NCI-H748 treated with DMSO at 0.1 percent for 48 hours (cell line): ENCODE data around the gene TAB2.
A peak's percentile ranks its signal among the peaks of the same experiment; 100 is the strongest.

Source experiments
- DNase-seq: peaks from one replicate; lab custom pipeline; 2025; lab: John Stamatoyannopoulos, UW

The TAB2 gene

DNA sequence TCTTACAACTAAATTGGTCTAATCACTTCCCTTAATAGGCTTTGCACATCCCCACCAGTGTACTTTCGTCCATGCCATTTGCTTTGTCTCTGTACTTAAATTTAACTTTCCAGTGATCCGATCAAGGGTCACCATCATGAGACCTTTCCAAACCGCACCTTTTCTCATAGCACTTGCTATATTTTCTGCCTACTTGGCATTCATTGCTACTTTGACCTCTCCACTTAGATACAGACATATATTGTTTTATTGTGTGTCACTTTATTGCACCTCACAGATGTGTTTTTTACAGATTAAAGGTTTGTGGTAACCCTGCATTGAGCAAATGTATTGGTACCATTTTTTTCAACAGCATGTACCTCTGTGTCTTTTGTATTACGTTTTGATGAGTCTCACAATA is 97.3 kb downstream of the TAB2 start:
- no peak for DNase-seq

GRCh38 chr6:149419696-149420404 is 102.3 kb downstream of the TAB2 start:
- no peak for DNase-seq

GRCh38 chr6:149421132-149421531 is 103.6 kb downstream of the TAB2 start:
- no peak for DNase-seq

- DNase-seq, result no peak
These were observed 105.1 kb downstream of the TAB2 start for GRCh38 chr6:149422581-149422980.

DNA sequence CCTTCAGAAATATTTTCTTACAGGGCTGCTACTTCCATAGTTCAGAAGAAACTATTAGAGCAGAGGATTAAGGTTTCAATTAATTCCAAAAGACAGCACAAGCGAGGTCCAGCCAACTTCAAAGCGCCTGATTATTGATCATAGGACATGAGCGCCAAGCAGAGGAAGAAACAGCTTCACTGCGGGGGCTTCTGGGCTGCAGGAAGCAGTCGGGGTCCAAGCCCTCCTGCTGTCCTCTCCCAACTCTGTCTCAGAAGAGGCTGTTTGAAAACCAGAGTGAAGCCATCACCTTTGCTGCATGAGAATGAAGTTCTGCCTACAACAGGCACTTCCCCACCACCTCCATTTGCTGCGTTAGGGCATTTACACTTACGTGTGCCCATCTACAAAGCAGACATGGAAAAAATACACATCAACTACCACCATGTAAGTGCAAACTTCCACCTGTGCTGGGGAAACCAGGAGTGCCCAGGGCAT is 106.5 kb downstream of the TAB2 start:
- DNase-seq, result no peak

DNA sequence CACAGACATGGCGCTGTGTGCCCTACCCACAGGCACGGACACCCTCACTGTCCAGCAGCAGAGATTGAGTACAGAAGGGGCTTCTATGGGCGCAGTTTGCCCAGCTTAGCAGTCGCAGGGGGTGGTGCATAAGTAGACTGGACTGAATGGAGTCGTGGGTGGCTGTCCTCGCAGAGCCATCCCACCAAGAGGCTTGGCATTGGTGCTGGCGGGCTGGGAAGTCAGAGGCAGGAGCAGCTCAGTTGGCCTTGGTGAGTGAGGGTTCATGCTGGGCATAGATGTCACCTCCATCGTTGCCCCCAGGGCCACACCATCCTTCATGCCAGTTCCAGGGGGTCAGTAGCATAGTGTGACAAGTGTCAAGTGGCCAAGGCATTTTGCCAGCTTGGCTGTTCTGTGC is 107.7 kb downstream of the TAB2 start:
- DNase-seq, result no peak

DNA sequence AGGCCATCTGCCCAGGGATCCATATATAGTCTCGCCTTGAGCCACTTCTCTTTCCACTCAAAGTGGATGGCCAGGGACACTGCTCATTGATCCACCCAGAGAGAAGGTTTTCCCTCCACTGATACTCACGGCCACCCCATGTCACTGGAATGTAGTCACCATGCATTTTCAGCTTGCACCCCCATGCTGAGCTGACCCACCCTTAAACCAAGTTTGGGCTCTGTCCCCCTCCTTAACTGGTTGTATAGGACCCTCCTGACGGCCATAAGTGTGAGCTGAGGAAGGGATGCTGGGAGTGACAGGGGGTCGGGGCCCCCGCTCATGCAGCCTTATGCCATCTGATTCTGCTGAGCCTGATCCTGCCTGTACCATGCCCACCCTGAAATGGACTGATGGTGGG is 108.2 kb downstream of the TAB2 start:
- no peak for DNase-seq

DNA sequence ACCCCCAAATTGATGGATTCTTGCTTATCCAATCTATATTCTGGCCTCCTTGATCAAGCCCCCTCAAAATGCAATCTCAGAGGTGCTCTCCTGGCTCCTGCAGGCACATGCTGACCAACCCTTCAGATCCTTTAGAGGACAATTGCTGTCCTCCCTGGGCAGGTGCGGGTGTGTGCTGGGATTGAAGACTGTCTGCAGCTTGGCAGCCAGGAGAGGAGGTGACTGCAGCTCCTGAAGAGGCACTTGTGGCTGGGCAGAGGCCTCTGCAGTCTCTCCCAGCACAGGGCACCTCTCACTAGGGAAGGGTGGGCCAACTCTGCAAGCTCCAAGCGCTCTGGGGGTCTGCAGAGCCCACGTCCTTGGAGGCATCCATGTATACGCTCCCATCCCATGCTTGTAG is 111.1 kb downstream of the TAB2 start:
- no peak for DNase-seq

DNA sequence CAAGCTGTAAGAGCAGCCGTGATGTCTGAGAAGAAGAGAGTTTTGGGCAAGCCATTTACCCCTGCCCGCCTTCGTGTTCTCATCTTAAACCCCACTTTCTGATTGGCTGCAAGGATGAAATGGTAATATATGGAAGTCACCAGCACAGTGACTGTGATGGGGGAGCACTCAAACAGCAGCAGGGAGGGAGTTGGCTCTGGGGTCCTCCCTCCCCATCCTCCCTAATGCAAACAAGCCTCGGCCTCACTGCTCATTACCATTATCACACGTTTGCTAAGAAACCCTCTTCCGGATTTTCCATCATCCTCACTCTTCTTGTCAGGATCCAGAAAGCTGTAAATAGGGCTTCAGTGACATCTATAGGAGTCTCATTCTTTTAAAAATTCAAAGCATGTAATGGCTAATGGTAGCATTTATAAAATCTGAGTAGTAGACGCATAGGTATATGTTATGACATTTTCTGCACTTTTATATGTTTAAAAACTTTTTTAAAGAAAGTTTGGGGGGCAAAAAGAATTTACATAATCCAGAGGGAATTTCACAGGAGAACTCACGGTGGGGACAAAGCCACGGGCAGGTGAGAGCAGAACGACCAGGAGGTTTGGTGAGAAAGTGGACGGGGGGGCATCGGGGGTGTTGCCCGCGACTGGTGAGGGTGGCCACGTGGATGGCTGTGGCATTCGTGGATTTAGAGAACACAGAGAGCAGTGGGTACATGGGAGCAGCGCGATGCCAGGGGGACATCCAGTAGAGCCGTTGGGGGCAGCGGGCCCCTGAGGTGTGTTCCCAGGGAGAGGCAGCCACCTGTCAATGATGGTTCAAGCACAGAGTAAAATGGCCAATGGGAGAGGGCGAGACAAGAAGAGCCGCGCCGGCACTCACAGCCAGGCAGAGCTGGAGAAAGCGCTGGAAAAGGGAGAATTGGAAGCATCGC is 112.2 kb downstream of the TAB2 start:
- DNase-seq, result no peak

DNA sequence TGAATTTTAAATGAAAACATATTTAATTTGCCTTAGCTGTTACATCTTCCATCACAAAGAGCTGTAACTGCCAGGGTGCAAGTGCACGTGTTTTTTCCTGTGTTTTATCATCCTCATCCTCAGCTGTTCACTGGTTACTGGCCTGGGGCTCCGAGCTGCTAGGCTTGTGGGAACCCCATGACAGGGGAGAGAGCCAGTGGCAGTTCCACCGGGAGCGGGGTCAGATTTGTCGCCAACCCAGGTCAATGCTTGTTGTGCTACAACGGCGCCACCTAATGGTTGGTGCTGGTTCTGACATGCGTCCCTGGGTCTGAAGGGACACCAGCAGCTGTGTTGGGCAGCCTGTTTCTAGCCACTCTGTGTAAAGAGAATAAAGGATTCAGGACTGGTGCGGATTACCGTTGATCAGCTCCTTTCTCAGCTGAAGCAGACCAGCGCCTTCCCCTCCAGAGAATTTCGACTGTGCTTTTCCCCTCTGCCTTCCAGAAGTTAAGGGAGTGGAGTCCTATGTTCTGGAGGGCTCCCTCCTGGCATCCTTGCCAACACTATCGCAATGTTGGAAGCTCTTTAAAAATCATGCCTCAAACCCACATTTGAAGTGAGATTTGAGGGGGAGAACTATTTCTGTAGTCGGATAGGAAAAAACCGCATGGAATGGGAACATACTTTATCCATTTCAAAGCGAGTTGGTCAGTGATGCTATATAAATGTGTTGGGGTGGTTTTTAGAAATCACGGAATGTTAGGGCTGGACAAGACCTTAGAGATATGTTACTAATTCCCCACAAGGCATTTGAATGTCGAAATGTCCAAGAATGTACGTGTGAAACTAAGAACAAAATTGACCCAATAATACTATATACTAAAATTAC is 114.6 kb downstream of the TAB2 start:
- peak; percentile 77 for DNase-seq

DNA sequence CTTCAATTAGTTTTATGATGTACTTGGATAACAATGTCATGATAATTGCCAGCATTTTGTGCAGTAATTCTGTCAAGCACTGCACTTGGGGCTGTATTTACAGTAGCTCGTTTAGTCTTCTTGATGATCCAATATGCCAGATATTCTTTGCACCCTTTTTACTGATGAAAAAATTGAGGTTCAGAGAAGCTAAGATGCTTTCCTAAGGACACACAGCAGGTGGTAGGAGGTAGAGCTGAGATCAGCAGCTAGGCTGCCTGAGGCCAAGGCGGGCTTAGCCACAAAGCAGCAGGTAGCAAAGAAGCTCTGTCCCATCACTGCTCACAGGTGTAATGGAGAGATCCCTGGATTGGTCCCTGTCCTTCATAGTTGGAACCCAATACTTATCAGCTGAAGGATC is 115.9 kb downstream of the TAB2 start:
- no peak for DNase-seq

DNA sequence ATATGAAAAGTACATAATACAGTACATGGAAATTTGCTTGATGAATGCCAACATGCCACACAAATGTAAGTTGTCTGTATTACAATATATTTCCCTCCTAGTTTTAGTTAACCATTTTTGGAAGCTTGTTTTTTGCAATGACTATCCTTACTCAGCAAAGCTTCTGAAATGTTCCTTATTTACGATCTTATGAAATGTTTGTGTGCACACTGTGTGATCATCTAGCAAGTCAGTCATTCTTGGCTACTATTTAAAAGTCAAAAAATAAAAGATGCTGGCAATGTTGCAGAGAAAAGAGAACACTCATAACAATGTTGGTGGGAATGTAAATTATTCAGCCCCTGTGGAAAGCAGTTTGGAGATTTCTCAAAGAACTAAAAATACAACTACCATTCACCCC is 116.4 kb downstream of the TAB2 start:
- no peak for DNase-seq

DNA sequence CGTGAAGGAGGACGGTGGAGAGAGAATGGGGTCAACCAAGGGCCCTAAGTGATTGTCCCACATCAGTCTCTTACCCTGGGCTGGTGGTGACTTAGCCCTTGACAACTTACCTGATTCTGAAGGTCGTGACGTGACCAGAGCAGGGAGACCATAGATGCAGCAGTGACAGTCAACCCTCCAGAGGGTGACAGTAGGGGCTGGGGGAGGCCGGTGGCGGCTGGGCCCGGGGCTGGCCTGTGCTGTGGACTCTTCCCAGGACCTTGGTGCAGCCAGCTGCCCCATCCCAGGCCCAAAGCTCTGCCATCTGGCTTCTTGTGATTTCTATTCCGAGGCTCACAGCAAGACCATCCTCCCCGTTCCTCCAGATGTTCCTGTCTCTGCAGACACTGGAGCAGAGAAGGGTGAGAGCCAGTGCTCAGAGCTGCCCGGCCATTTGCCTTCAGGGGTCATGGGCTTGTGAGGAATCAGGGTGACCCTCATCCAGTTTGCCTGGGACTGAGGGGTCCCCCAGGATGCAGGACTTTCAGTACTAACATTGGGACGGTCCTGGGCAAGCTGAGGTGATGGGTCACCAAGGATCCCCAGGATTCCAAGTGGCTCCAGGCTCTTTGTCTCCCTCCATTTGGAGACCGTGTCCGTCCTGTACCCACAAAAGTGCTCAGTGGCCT is 118.5 kb downstream of the TAB2 start:
- DNase-seq, result no peak

- DNase-seq, result no peak
These were observed 119.1 kb downstream of the TAB2 start for GRCh38 chr6:149436647-149437046.

DNA sequence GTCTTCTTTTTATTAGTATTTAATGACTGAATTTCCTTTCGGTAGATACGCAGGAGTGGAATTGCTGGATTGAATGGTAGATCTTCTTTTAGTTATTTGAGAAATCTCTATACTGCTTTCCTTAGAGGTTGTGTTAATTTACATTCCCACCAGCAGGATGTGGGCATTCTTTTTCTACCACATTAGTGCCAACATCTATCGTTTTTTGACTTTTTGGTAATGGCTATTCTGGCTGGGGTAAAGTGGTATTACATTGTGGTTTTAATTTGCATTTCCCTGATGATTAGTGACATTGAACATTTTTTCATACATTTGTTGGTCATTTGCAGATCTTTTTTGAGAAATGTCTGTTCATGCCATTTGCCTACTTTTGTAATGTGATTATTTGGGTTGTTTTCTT is 119.7 kb downstream of the TAB2 start:
- DNase-seq, result no peak

- DNase-seq, result no peak
These were observed 121.3 kb downstream of the TAB2 start for GRCh38 chr6:149438855-149439254.

DNA sequence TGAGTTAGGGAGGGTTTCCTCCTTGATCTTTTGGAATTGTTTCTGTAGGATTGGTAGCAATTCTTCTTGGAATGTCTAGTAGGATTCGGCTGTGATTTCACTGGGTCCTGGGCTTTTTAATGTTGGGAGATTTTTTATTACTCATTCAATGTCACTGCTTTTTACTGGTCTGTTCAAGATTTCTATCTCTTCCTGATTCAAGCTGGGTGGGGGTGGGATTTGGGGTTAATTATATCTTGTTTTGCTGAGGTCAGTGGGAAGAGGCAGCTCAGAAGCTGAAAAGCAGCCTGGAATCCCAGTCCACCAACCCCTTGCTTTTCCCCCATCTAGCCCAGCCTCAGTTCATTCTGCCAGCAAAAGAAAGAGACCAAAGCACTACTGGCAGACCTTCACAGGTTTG is 122.1 kb downstream of the TAB2 start:
- DNase-seq, result no peak

DNA sequence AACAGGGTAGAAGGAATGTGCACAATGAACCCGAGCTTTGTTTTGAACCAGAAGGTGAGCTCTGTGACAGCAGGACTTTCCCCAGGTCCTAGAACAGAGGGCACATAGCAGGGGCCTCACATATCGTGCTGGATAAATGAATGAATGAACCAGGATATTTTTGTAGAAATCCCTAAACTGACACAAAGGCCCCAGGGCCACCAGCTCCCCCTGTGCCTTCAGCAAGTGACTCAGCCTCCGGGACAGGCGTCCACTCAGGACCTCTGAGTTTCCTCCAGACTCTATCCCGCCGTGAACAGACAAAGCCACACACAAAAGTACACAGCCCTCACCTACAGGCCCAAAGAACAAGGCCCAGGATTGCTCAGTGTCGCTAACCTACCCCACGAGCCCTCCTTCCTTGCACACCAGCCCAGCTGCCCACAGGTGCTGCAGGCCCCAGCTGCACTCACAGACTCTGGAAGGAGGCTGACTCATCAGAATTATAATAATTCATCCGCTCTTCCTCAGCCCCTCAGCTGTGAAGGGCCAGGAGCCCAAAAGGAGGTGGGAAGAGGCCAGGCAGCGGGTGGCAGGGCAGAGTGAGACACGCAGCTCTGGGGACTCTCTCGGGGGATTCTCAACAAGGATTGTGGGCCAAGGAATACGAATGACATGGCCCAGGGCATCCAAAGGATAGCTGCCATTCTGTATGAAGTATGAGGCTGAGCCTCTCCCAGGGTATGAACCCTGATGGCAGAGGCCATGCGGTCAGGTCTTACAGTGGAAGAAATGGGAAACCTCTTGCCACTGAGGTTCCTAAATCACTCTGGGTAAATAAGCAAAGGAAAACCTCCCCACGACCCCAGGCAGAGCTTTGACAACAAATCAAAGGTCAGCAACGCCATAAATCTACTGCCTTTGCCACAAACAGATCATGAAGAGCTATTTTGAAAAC is 123.5 kb downstream of the TAB2 start:
- DNase-seq, result no peak

DNA sequence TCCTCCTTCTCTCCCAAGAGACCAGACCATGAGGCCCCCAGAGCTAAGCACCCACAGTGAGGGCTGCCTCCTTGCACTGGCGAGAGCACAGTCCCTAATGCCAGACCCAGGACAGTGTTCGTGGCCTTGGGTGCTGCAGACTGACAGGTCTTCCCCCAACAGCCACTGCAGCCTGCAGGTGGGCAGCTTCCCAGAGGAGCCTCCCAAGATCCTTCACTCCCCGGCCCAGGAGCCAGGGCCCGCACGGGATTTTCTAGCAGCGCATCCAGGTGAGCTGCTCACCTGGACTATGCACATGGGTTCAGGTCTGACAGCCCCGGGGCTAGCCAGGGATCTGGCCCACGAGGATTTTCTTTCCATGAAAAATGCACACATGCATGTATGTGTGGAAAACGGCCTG is 124.2 kb downstream of the TAB2 start:
- DNase-seq, result no peak

DNA sequence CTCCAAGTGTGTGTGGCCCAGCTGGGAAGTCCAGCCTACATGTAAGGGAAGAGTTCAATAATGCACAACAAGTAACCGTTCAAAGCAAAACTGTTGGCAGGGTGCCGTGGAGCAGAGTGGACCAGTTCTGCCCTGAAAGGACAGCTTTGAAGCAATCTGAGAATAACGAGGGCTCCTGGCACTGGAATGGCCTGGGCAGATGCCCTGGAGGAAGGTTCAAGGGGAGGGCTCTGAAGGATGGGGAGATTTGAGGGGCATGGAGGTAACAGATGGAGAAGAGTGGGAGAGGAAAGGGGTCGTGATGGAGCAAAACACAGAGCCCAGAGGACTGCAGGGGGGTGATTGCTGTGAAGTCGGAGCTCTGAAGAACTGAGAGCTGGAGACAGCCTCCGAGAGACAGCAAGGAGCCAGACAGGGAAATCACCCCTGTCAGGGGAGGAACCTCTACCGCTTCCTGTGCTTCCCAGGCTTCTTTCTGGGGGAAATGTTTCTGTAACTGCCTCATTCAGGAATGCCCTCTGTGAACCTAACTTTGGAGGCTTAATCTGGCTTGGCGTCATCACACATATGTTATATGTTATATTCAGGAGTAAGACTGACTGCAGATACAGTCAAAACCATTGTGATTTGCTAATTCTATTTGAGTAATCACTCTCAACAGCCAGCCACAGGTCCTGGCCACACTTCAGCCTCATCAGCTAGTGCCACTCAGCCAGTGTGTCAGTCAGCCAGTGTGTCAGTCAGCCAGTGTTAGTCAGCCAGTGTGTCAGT is 126.1 kb downstream of the TAB2 start:
- DNase-seq, result no peak
